ENCODE measurements around the gene CAV2.

GRCh38 chr7:116455499-116455898 is 44.0 kb upstream of the CAV2 start:
- no peak for TF ChIP-seq CTCF (conservative IDR thresholded peaks at IDR 0.05)
- no peak for TF ChIP-seq ZFX (IDR thresholded peaks at IDR 0.05)
